VCaP (cell line): ENCODE measurements around the gene RAB40C.

Experiments used
- H3K27ac ChIP-seq: fragments of 450-650 bp; 2 replicates; pipeline ENCODE4 v1.5.1; 2017
- TF ChIP-seq, protein P1 (sequence below): fragments of 450-650 bp; conservative IDR thresholded peaks from 2 replicates; pipeline ENCODE4 v1.5.1; 2017; ENCODE audit warnings: mild to moderate bottlenecking, moderate library complexity

The RAB40C gene

GRCh38 chr16:651844-652243, 62.0 kb downstream of the RAB40C start:
- no peak overlapping the region for H3K27ac ChIP-seq

GRCh38 chr16:652454-653305, 62.8 kb downstream of the RAB40C start:
- TF ChIP-seq, protein P1, sequence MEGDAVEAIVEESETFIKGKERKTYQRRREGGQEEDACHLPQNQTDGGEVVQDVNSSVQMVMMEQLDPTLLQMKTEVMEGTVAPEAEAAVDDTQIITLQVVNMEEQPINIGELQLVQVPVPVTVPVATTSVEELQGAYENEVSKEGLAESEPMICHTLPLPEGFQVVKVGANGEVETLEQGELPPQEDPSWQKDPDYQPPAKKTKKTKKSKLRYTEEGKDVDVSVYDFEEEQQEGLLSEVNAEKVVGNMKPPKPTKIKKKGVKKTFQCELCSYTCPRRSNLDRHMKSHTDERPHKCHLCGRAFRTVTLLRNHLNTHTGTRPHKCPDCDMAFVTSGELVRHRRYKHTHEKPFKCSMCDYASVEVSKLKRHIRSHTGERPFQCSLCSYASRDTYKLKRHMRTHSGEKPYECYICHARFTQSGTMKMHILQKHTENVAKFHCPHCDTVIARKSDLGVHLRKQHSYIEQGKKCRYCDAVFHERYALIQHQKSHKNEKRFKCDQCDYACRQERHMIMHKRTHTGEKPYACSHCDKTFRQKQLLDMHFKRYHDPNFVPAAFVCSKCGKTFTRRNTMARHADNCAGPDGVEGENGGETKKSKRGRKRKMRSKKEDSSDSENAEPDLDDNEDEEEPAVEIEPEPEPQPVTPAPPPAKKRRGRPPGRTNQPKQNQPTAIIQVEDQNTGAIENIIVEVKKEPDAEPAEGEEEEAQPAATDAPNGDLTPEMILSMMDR: no peak
- no peak overlapping the region for H3K27ac ChIP-seq

More at GRCh38 chr16:651844-652243, 62.0 kb downstream of the RAB40C start:
- TF ChIP-seq, protein P1: no peak

DNA sequence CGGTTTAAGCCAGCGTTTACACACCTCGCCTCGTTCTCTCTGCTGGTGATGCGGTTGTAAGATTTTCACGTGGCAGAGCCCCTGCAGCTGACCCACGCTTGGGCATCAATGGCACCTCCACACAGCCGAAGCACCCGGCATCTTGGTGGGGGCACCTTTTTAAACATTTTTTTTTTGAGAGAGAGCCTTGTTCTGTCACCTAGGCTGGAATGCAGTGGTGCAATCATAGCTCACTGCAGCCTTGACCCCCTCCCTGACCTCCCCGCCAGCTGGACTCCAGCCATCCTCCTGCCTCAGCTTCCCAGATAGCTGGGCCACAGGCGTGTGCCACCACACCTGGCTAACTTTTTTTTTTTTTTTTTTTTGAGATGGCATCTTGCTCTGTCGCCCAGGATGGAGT, 64.2 kb downstream of the RAB40C start:
- TF ChIP-seq, protein P1: no peak
- H3K27ac ChIP-seq: no peak overlapping the region

- TF ChIP-seq, protein P1: no peak
- H3K27ac ChIP-seq: no peak overlapping the region
Measured at GRCh38 chr16:657487-657886, 67.6 kb downstream of the RAB40C start.

DNA sequence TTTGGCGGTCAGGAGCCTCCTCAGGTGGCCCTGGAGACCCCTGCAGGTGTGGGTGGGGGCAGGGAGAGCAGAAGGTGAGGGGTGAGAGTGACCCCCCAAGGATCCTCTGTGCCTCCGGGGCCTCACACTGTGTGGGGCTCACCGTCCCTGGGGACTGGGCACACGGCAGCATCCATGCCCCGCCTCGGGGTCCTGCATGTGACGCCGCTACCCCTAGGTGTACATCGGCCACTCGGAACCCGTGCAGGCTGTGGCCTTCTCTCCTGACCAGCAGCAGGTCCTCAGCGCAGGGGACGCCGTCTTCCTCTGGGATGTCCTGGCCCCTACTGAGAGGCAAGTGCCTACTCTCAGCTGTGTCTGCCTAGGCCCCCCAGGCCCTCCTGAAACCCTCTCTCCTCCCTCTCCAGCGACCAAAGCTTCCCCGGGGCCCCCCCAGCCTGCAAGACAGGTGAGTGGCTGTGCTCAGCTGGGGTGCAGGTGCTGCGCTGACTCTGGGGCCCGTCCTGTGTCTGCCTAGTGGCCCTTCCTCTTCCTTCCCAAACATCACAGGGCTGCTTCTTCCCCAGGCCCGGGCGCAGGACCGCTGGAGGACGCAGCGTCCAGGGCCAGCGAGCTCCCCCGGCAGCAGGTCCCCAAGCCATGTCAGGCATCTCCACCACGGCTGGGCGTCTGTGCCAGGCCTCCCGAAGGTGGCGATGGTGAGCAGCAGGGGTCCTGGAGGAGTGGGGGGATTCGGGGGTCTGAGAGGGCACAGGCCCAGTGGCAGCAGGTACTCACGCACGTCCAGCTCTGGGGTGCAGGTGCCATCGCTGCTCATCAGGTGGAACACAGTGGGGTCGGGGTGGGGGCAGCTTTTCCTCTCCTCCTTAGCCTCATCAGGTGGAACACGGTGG, 69.1 kb downstream of the RAB40C start:
- TF ChIP-seq, protein P1: no peak; the same call in 1 of the 2 replicates
- no peak overlapping the region for H3K27ac ChIP-seq

GRCh38 chr16:659618-660017, 69.8 kb downstream of the RAB40C start:
- H3K27ac ChIP-seq: peak overlapping the region; percentile 81; the same call in 1 of the 2 replicates

More at GRCh38 chr16:659618-660017, 69.8 kb downstream of the RAB40C start:
- TF ChIP-seq, protein P1: no peak
